NCI-H510A (cell line): ENCODE results near the gene GCG.
A peak's percentile ranks its signal among the peaks of the same experiment; 100 is the strongest.

Experiments used
- DNase-seq: peaks from one replicate; lab custom pipeline; 2025; lab: John Stamatoyannopoulos, UW

Gene GCG

DNA sequence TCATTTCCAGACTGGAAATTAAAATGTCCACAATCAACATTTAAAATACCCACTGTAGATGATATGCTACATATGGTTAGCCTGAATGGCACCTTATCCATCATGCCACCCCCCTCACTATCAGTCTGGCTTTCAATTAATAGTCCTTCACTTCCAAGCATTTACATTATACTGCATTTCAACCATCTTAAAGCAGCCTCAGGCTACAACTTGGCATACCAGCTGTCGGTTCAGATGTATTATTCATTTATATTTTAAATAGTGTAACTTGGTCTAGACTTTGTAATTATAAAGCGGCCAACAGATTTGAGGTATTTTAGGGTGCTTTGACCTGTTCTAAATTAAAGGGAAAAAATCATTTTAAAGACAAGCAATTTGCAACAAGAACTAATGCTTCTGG, 2.6 kb downstream of the GCG start:
- DNase-seq: no peak

DNA sequence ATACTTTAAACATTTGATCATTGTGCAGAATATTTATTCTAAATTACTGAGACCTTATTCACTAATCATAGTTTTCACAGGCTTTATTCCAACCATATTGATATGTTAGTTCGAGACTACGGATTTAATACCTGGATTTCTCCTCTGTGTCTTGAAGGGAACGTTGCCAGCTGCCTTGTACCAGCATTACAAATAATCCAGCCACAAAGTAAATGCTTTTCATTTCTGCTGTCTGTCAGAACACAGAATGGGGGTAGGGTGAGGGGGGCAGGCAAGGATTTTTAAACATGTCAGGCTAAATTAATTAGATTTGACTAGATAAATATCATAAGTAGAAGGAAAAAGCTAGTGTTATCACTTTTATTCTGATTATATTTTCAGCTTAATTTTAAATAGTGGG, 3.1 kb downstream of the GCG start:
- no peak for DNase-seq

DNA sequence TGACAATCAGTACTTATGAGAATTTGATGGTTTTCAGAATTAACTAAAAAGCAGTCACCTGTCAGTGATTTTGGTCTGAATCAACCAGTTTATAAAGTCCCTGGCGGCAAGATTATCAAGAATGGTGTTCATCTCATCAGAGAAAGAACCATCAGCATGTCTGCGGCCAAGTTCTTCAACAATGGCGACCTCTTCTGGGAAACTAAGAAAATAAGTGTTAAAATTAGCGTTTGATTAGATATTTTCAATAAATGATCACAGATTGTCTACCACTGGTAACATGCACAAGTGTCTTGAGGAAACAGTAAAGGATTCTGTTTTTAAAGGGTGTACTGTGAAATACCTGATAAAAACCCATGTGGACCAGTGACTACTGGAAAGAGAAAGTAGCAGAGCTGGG, 8.1 kb downstream of the GCG start:
- DNase-seq: no peak

DNA sequence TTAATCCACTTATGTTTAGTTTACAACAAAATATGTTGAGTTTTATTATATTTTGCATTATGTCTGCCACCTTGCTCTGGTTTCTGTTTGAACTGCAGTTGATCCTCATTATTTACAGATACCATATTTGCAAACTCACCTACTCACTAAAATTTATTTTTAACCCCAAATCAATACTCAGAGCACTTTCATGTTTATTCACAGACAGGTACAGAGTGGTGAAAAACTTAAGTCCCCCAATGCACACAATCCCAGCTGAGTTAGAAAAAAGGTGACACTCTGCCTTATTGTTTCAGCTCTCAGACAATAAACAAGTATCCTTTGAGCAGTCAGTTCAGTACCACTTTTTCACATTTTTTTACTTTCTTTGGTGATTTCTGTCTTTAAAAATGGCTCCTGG, 13.7 kb downstream of the GCG start:
- no peak for DNase-seq

DNA sequence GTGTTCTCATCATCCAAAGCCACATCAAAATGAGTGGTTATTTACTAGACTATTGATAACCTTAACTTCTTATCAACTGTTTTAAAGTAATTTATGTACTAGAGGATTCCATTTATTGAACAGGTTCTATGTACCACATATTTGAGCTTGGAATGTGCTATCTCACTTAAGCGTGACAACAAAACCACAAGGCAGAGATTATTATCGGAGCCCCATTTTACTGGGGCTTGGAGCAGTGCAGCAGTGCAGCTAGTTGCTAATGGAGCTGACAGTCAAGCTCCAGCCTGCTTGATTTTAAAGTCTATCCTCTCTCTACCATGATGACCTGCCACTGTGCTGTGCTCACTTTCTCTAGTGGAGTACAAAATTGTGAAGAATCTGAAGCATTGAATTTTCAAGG, 24.6 kb downstream of the GCG start:
- no peak for DNase-seq

DNA sequence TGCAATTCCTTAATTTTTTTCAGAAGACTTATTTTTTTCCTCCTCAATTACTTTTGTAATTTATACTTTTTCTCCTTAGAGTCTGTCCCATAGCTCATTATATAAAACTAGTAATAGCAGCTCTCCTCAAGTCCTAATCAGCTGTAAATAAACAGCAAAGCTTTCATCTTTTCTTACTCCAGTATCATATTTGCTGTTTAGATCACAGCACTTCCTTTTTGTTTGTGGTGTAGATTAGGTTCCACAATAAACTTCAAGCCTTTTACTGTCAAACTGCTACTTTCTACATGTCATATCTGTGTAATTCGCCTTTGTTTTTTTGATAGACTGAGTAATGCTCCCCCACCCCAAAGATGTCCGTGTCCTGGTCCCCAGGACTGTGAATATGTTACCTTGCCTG, 25.5 kb downstream of the GCG start:
- DNase-seq: no peak

DNA sequence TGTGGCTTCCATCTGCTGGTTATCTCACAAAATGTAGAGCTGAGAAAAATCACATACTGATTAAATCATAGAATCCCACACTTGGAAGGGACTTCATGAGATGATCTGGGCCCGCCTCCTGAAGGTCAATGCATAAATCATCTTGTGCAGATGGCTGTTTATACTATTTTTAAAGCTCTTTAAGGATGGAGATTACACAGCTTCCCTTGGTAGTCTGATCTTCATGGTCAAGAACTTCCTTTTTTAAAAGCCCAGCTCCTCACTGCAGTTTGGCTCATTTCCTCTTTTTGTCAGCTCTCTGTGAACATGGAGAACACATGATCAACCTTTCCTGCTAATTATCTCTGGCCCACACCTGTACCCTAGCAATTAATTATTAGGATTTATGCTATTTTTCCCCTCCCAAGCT, 25.9 kb downstream of the GCG start:
- no peak for DNase-seq

- DNase-seq: no peak
Observed at GRCh38 chr2:162125138-162125537, 26.9 kb downstream of the GCG start.

DNA sequence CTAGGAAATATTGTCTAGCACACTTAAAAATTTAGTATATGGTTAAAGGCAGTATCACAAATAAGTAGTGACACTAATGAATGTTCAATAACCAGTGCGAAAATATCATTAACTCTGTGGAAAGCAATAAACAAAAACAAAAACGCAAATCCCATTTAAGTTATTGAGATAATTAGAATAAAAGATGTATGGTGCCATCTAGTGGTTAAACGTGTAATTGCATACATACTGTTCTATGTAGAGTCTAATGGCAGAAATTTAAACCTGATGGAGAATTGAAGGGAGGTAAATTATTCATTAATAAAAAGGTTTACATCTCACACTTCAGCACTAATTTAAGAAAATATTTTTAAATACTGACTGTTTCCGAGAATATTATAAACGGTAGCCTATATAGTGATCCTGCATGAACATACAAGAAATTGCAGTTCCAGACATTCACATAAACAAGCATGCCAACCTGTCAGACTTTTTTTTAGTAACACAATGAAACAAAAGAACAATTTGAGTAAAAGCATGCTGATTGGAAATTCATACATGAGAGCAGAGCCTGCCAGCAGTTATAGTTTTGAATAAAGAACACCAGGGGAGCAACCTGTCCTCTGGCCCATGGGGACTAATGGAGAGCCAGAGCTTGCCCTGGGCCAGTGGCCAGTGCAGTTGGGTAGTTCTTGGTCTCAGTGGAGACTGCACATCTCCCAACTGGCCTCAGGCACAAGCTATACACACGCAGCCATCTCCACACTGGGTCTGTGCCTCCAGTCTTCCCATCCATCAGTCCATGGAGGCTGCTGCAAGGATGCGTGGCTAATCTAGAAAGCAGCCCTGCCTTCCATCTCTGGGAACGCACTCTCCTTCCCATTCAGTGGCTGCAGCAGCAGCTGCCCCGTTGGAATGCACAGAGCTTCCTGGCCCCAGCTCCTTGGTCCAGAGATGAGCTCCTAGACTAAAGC, 28.0 kb downstream of the GCG start:
- no peak for DNase-seq

- no peak for DNase-seq
Observed at GRCh38 chr2:162118166-162119031, 33.6 kb downstream of the GCG start.

DNA sequence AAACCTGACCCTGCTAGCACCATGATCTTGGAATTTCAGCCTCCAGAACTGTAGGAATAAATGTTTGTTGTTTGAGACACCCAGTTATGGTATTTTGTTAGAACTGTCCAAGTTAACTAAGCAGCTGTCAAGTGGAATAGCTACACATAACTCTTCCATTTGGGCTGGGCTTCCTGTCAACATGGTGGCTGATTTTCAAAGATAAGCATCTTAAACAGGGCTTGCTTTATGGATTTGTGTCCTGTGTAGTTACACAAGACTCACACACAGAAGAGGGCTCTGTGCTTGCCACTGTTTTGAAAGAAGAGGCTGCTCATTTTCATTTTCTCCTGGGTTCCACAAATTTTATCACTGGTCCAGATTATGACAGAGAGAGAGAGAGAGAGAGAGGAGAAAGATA, 35.7 kb downstream of the GCG start:
- no peak for DNase-seq

- no peak for DNase-seq
Observed at GRCh38 chr2:162115076-162115475, 37.0 kb downstream of the GCG start.

GRCh38 chr2:162114271-162114670, 37.8 kb downstream of the GCG start:
- DNase-seq: no peak

DNA sequence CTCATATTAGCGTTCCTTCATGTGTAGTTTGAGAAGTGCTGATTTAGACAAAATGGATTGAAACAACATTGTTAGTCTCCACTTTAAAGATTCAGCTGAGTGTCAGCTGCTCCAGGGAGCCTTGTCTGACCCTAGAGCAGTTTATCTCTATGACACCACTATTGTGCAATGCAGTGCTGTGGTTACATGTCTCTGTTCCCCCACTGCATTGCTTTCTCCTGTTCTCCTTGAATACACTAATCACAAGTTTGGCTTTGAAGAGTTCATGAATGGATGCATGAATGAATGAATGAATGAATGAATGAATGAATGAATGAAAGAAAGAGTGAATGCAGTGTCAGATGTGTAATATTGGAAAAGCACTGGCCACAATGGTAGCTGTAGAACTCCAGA, 38.3 kb downstream of the GCG start:
- DNase-seq: no peak

- DNase-seq: no peak
Observed at GRCh38 chr2:162113088-162113775, 38.8 kb downstream of the GCG start.

DNA sequence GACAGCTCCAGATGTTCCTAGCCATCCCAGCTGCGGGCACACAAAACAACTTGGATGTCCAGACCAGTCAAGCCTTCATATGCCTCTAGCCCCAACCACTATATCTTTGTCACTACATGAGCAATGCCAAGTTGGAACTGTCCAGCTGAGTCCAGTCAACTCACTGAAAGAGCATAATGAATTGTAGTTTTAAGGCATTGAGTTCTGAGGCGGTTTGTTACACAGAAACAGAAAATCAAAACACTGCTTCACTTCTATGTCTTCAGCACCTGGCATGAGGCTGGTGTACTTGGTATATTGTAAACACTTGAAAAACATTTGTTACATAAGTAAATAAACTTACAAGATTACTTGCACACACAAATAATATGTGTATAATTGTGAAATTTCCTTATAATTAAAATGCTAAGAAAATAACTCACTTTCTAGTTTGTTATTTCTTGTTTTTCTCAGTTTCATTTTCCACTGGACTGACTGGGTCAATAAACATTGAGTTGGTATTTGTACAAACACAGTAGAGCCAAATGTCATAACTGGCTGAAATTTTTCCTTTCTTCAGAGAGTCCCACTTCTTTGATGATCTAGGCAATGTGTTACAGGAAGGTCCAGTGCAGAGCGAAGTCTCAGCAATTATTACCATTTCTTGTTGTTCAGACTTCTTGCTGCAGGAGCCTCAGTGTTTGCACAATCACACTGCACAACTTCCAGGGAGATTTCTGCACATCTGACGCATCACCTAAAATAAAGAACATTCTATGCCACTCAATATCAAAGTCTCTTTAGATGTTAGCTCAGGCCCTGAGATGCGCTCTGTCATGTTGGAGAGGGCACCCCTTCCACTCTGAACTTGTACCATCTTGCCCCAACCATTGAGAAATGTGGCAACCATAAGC, 39.8 kb downstream of the GCG start:
- no peak for DNase-seq

GRCh38 chr2:162107361-162107901, 44.6 kb downstream of the GCG start:
- no peak for DNase-seq

DNA sequence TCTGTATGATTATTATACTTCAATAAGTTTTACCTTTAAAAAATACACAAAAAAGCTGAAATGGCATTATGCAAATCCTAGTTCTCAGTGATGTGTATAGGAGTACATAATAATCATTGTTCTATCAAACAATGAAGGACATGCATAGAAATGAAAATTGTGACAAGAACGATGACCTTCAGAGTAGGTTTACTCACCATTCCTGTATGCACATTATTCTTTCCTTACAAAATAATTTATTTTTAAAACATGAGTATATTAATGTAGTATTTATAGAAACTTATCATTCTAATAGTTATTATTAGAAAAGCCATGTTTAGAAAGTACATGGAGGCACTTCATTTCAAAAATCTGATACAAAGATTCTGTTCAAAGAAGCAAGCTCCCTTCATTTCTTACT, 45.3 kb downstream of the GCG start:
- no peak for DNase-seq

- DNase-seq: no peak
Observed at GRCh38 chr2:162106146-162106551, 45.9 kb downstream of the GCG start.

GRCh38 chr2:162103443-162104009, 48.5 kb downstream of the GCG start:
- DNase-seq: peak; percentile 63

DNA sequence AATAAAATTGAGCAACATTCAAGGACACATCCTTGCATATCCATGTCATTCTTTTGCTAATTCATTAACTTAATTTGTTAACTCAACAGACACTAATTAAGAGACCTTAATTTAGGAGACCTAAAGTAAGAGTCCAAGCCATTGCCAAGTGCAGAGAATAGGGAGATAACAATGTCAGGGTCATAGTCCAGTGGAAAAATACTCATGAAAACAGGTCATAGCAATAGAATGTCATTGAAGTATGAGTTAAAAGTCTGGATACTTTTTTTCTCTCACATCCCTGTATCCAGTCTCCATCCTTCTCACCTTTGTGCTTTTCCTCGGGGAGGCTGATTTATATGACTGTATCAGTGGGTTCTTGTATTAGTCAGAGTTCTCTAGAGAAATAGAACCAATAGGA, 51.5 kb downstream of the GCG start:
- DNase-seq: no peak
